Raji (cell line): ENCODE results near the gene MYO1D.

Source experiments
- POLR2A ChIP-seq: IDR thresholded peaks from 2 replicates; pipeline ENCODE4 v1.6.1; 2011; ENCODE audit warnings: low read depth, low read length, control low read depth; ENCODE audit not compliant: insufficient read depth

MYO1D gene

GRCh38 chr17:32492264-32492589, 384.7 kb downstream of the MYO1D start:
- no peak for TF ChIP-seq POLR2A

GRCh38 chr17:32491371-32492263, 385.3 kb downstream of the MYO1D start:
- no peak for TF ChIP-seq POLR2A

- TF ChIP-seq POLR2A = no peak
These were observed 386.8 kb downstream of the MYO1D start for GRCh38 chr17:32490101-32490482.

GRCh38 chr17:32489320-32490100, 387.4 kb downstream of the MYO1D start:
- no peak for TF ChIP-seq POLR2A

- no peak for TF ChIP-seq POLR2A
These were observed 388.2 kb downstream of the MYO1D start for GRCh38 chr17:32488604-32489180.

- TF ChIP-seq POLR2A = no peak
These were observed 388.8 kb downstream of the MYO1D start for GRCh38 chr17:32488177-32488542.

GRCh38 chr17:32487473-32488176, 389.3 kb downstream of the MYO1D start:
- no peak for TF ChIP-seq POLR2A

GRCh38 chr17:32486701-32487472, 390.0 kb downstream of the MYO1D start, which contains the start of gene CDK5R1:
Gene CDK5R1, plus strand, starts transcription at chr17:32486993. Its CDS starts 628 bp downstream, at chr17:32487621.
- peak; percentile 41 for TF ChIP-seq POLR2A

GRCh38 chr17:32486111-32486700, 390.7 kb downstream of the MYO1D start:
- no peak for TF ChIP-seq POLR2A

GRCh38 chr17:32485261-32486110, 391.4 kb downstream of the MYO1D start:
- no peak for TF ChIP-seq POLR2A

- no peak for TF ChIP-seq POLR2A
These were observed 392.3 kb downstream of the MYO1D start for GRCh38 chr17:32484628-32485027.

- no peak for TF ChIP-seq POLR2A
These were observed 392.9 kb downstream of the MYO1D start for GRCh38 chr17:32484041-32484461.

GRCh38 chr17:32483451-32484019, 393.4 kb downstream of the MYO1D start:
- TF ChIP-seq POLR2A = no peak
